B cell (primary cell): ENCODE results near the gene SPOCK3. TPM values are rescaled to one million over a fixed set of nuclear protein-coding genes. Genes with fewer than 3 reads are reported as not detected.
"Not testable (repeated sequence)": the region's sequence is repeated elsewhere in the genome, so short reads cannot be mapped to it uniquely, and the experiment has no call there.

Source experiments
- ATAC-seq: fragments of 200-7000 bp; cut with Tn5 transposase; one replicate; pipeline ENCODE4 v1.10.0; 2021; ENCODE audit warnings: low read depth, mild to moderate bottlenecking, moderate number of reproducible peaks, moderate library complexity
- CTCF ChIA-PET: fragments of 350-600 bp; sonication (Branson Sonifier 250); formaldehyde crosslinking; loops from one replicate; lab custom pipeline; 2021; ENCODE audit warnings: antibody characterized with exemption, inconsistent platforms; lab: Charles Lee
- POLR2A ChIA-PET: fragments of 350-600 bp; sonication (Branson Sonifier 250); formaldehyde crosslinking; loops from one replicate; lab custom pipeline; 2021; ENCODE audit warnings: antibody characterized with exemption; lab: Charles Lee
- DNase-seq: peaks from one replicate; pipeline ENCODE4 v3.0.0; 2013
- H2AFZ ChIP-seq: 2 replicates; pipeline ENCODE4 v1.6.1; 2012; ENCODE audit warnings: mild to moderate bottlenecking, low read depth, low read length; ENCODE audit not compliant: insufficient read depth, poor library complexity, severe bottlenecking
- H3K27ac ChIP-seq, 2 donors: 1 replicate in 1 of 2; 2 replicates in 1 of 2; pipeline ENCODE4 v1.5.1; 2012 to 2013; ENCODE audit warnings: low read length in 2 of 2, mild to moderate bottlenecking in 2 of 2, moderate library complexity in 1 of 2
- H3K27me3 ChIP-seq, 4 experiments: fragments of 200-600 bp in 1 of 4; sonication (generic) in 1 of 4; replicated peaks in 1 of 4; 1 replicate in 2 of 4; 2 replicates in 2 of 4; pipeline versions ENCODE4 v1.6.1 to v1.7.0; 2013 to 2016; ENCODE audit warnings: low read length in 3 of 4, mild to moderate bottlenecking in 2 of 4, mixed read lengths in 1 of 4, moderate library complexity in 1 of 4; ENCODE audit not compliant: insufficient read depth in 4 of 4, control insufficient read depth in 3 of 4; ENCODE audit errors: control extremely low read depth in 1 of 4
- H3K36me3 ChIP-seq, 2 experiments: replicated peaks in 1 of 2; 1 replicate in 1 of 2; 2 replicates in 1 of 2; pipeline versions ENCODE4 v1.6.1 to v1.7.1; 2013; ENCODE audit warnings: low read length in 1 of 2; ENCODE audit not compliant: insufficient read depth in 2 of 2, control insufficient read depth in 1 of 2; ENCODE audit errors: control extremely low read depth in 1 of 2, extremely low read depth in 1 of 2
- H3K4me1 ChIP-seq, 2 donors: fragments of 200-600 bp in 1 of 2; sonication (generic) in 1 of 2; 1 replicate in 1 of 2; 2 replicates in 1 of 2; pipeline versions ENCODE4 v1.5.1 to v1.6.1; 2013 to 2017; ENCODE audit warnings: low read length in 2 of 2; ENCODE audit not compliant: control insufficient read depth in 2 of 2, insufficient read depth in 2 of 2
- H3K4me2 ChIP-seq: replicated peaks from 2 replicates; pipeline ENCODE3; 2012; ENCODE audit warnings: mild to moderate bottlenecking, low read depth, low read length; ENCODE audit not compliant: poor library complexity, severe bottlenecking
- H3K4me3 ChIP-seq, 5 experiments: fragments of 200-600 bp in 1 of 5; sonication (generic) in 1 of 5; 1 replicate in 3 of 5; 2 replicates in 2 of 5; pipeline versions ENCODE4 v1.5.1 to v1.7.0; 2011 to 2016; ENCODE audit warnings: low read length in 4 of 5, mild to moderate bottlenecking in 4 of 5, low read depth in 2 of 5, control low read depth in 1 of 5, moderate library complexity in 1 of 5; ENCODE audit not compliant: insufficient read depth in 1 of 5; ENCODE audit errors: control extremely low read depth in 1 of 5, extremely low read depth in 1 of 5
- H3K79me2 ChIP-seq: fragments of 200-600 bp; sonication (generic); one replicate; pipeline ENCODE4 v1.6.0; 2016; ENCODE audit warnings: low read length; ENCODE audit not compliant: control insufficient read depth, insufficient read depth
- H3K9ac ChIP-seq: fragments of 200-600 bp; sonication (generic); 2 replicates; pipeline ENCODE4 v1.6.1; 2017; ENCODE audit warnings: mild to moderate bottlenecking, low read length, moderate library complexity
- H3K9me3 ChIP-seq, 3 donors: one replicate each; pipeline versions ENCODE4 v1.6.1 to v1.7.1; 2013; ENCODE audit warnings: low read length in 2 of 3; ENCODE audit not compliant: control insufficient read depth in 2 of 3, insufficient read depth in 1 of 3; ENCODE audit errors: control extremely low read depth in 1 of 3
- H4K20me1 ChIP-seq: 2 replicates; pipeline ENCODE4 v1.6.0; 2012; ENCODE audit warnings: mild to moderate bottlenecking, low read length; ENCODE audit not compliant: insufficient read depth, control insufficient read depth, poor library complexity, severe bottlenecking
- H3K27ac Mint-ChIP-seq: one replicate; pipeline ENCODE4 v1.8.0; 2021; ENCODE audit warnings: mixed read lengths
- H3K27me3 Mint-ChIP-seq: one replicate; pipeline ENCODE4 v1.8.0; 2021; ENCODE audit warnings: mixed read lengths
- H3K4me1 Mint-ChIP-seq: one replicate; pipeline ENCODE4 v1.8.0; 2021; ENCODE audit warnings: mixed read lengths
- H3K4me3 Mint-ChIP-seq: one replicate; pipeline ENCODE4 v1.8.0; 2021; ENCODE audit warnings: mixed read lengths
- H3K9me3 Mint-ChIP-seq: one replicate; pipeline ENCODE4 v1.8.0; 2022; ENCODE audit warnings: mixed read lengths; ENCODE audit not compliant: insufficient read depth
- EZH2 ChIP-seq: IDR thresholded peaks from 2 replicates; pipeline ENCODE4 v1.6.1; 2012; ENCODE audit warnings: borderline replicate concordance, low read depth, mild to moderate bottlenecking, moderate library complexity, low read length; ENCODE audit not compliant: insufficient read depth, poor library complexity, severe bottlenecking
- WGBS: methylation state at CpG from one replicate; pipeline ENCODE4 v1.1.5; 2013; ENCODE audit warnings: missing lambda C conversion rate; ENCODE audit not compliant: insufficient coverage; 5-methylcytosine and 5-hydroxymethylcytosine counted together
- intact Hi-C: fragments of 100-400 bp; cut with micrococcal nuclease; formaldehyde crosslinking; loops from one replicate; pipeline ENCODE4 v1.10.0; 2022
- polyA plus RNA-seq: library from polyadenylated mRNA; depleted of rRNA; stranded (reverse); fragments of >200 nt; gene quantifications from 2 replicates; pipeline ENCODE4 v1.2.3, GENCODE V29; 2012
- total RNA-seq, 2 donors: library from RNA; stranded (reverse); fragments of 120-200 nt in 1 of 2; gene quantifications; 1 replicate in 1 of 2; 2 replicates in 1 of 2; pipeline versions ENCODE4 v1.2.3 to v1.2.4, GENCODE V29; 2013 to 2022
- TF ChIP-seq, protein P1 (sequence below): fragments of 200-600 bp; IDR thresholded peaks from one replicate; pipeline ENCODE4 v1.8.0; 2022; ENCODE audit warnings: antibody characterized with exemption, mild to moderate bottlenecking

SPOCK3 gene
- total and polyA plus RNA-seq, 2 donors (not counting 1 experiment from before 2014, with no cell fraction given), result not detected

DNA sequence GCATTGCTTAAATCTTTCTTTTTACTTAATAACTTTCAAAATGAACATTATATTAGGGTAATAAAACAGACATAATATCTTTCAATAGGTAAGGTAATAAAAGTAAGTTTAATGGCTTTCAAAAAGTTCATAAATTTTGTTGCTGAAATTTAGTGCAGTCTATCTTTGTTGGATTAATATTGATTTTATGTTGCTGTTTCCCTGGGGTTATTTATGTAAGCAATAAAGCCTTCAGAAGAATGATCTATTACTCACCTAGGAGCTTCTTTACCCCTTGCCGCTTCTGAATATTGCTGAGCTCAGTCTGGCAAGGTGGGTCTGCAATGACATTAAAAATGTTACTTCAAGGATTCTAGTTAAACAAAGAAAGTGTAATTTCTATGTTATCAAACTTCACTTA lies 492.6 kb downstream of the SPOCK3 start:
- no CpG with 5 or more reads among the region's 1 CpG for WGBS
- intact Hi-C loops, result no loop called here

DNA sequence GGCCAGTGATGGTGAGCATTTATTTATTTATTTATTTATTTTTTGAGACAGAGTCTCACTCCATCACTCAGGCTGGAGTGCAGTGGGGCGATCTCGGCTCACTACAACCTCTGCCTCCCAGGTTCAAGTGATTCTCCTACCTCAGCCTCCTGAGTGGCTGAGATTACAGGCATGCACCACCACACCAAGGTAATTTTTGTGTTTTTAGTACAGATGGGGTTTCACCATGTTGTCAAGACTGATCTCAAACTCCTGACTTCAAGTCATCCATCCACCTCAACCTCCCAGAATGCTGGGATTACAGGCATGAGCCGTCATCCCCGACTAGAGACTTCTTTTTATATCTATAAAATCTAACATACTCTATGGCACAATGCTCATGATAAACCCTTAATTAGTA lies 495.1 kb downstream of the SPOCK3 start:
- H3K4me3 ChIP-seq, ATAC-seq, H3K4me1 ChIP-seq, H2AFZ ChIP-seq, H3K27ac ChIP-seq, H3K79me2 ChIP-seq, H3K9me3 Mint-ChIP-seq, DNase-seq, H4K20me1 ChIP-seq, H3K4me1 Mint-ChIP-seq, H3K9ac ChIP-seq, H3K36me3 ChIP-seq, H3K27ac Mint-ChIP-seq, H3K27me3 Mint-ChIP-seq, H3K9me3 ChIP-seq, H3K4me2 ChIP-seq, CTCF ChIA-PET, POLR2A ChIA-PET, H3K4me3 Mint-ChIP-seq, H3K27me3 ChIP-seq: not testable (repeated sequence)
- intact Hi-C loops, result loop anchor here (1.0 kb wide), 1 partner anchor 40 kb away; no protein-coding TSS in a partner anchor
- WGBS, result no CpG with 5 or more reads among the region's 4 CpGs

More for the DNA sequence above, 492.6 kb downstream of the SPOCK3 start:
- Histone ChIP-seq H3K4me2 (no peak overlapping the region), H3K4me3 (no peak overlapping the region), H3K27me3 (no peaks in the 10 kb centered on the region), H3K9ac (no peak overlapping the region), H3K36me3 (no peaks in the 10 kb centered on the region), H3K4me1 (no peaks in the 10 kb centered on the region), H2AFZ (no peak overlapping the region), H3K79me2 (no peaks in the 10 kb centered on the region), H3K9me3 (peaks cover 0 to 6% (median 1%) of the 10 kb centered on the region in 3 donors), H4K20me1 (no peaks in the 10 kb centered on the region), H3K27ac (no peak overlapping the region)
- H3K9me3 Mint-ChIP-seq, result no peaks in the 10 kb centered on the region
- ATAC-seq (no peak), DNase-seq (no peak)
- no peaks in the 10 kb centered on the region for H3K27me3 Mint-ChIP-seq
- ChIA-PET CTCF (no interaction called here), POLR2A (no interaction called here)
- TF ChIP-seq, protein P1, sequence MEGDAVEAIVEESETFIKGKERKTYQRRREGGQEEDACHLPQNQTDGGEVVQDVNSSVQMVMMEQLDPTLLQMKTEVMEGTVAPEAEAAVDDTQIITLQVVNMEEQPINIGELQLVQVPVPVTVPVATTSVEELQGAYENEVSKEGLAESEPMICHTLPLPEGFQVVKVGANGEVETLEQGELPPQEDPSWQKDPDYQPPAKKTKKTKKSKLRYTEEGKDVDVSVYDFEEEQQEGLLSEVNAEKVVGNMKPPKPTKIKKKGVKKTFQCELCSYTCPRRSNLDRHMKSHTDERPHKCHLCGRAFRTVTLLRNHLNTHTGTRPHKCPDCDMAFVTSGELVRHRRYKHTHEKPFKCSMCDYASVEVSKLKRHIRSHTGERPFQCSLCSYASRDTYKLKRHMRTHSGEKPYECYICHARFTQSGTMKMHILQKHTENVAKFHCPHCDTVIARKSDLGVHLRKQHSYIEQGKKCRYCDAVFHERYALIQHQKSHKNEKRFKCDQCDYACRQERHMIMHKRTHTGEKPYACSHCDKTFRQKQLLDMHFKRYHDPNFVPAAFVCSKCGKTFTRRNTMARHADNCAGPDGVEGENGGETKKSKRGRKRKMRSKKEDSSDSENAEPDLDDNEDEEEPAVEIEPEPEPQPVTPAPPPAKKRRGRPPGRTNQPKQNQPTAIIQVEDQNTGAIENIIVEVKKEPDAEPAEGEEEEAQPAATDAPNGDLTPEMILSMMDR, result no peak
- TF ChIP-seq EZH2, result no peak
- no peak overlapping the region for H3K4me3 Mint-ChIP-seq
- H3K27ac Mint-ChIP-seq, result no peak overlapping the region
- H3K4me1 Mint-ChIP-seq, result no peaks in the 10 kb centered on the region
